ENCODE measurements around the gene SNRNP27. TPM values are rescaled to one million over a fixed set of nuclear protein-coding genes. Genes with fewer than 3 reads are reported as not detected.

The SNRNP27 gene
- total and polyA plus RNA-seq, 9 of the 15 experiments (the other 6 are each of a cell fraction or from before 2014, with no cell fraction given) = 29.2 to 102 (median 65.7) TPM

DNA sequence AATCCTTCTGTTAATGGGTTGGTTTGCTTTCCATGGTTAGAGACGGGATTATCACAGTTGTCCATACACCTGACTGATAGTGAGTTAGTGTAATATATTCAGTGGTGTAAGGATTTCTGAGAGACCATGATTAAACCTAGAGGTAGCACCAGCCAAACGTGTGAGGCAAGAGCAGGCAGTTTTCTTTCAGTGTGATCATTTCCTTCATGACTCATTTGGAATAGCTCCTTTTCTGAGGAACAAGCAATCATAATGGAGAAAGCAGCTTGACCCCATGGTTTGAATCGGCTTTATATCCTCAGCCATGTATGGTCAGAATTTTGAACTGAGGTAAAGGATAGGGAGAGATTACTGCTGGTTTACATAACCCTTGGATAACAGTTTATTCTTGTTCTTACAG lies 24.1 kb downstream of the SNRNP27 start (continued):
- TF ChIP-seq CEBPZ (IDR thresholded peaks at IDR 0.05; ENCODE audit: borderline replicate concordance, low read depth, low read length) (no peak), RNF2 (IDR thresholded peaks at IDR 0.05) (no peak), FOS (IDR thresholded peaks at IDR 0.05; ENCODE audit: extremely low read depth, insufficient read length) (no peak), ZNF175 (CRISPR knock-in tag; IDR thresholded peaks at IDR 0.05; ENCODE audit: low read depth) (peak; percentile 57), CEBPG (CRISPR knock-in tag; IDR thresholded peaks at IDR 0.05) (peak; percentile 53; the same call in 1 of the 2 replicates), CEBPG (tag; conservative IDR thresholded peaks at IDR 0.05 in 1 of 2, IDR thresholded peaks at IDR 0.05 in 1 of 2) (peak; percentile 43 to 87; a peak in 3 of 4 replicates), CGGBP1 (CRISPR knock-in tag; IDR thresholded peaks at IDR 0.05) (no peak), SETDB1 (IDR thresholded peaks at IDR 0.05; ENCODE audit: low read length) (no peak), TAF1 (IDR thresholded peaks at IDR 0.05; ENCODE audit: control insufficient read depth, extremely low read depth, insufficient read depth, low read length, severe bottlenecking) (no peak), NFXL1 (CRISPR knock-in tag; IDR thresholded peaks at IDR 0.05) (0 out of 2 replicates have a peak, but pooled peaks have one; percentile 27), ZNF77 (CRISPR knock-in tag; IDR thresholded peaks at IDR 0.05) (no peak), SAFB2 (IDR thresholded peaks at IDR 0.05; ENCODE audit: borderline replicate concordance, low read depth, low read length, severe bottlenecking) (no peak), SLC30A9 (CRISPR knock-in tag; IDR thresholded peaks at IDR 0.05) (no peak), E2F3 (CRISPR knock-in tag; IDR thresholded peaks at IDR 0.05) (no peak), NR2C1 (IDR thresholded peaks at IDR 0.05) (no peak), NR2C1 (tag; IDR thresholded peaks at IDR 0.05) (peak; percentile 31; the same call in 1 of the 2 replicates), FOSL1 (tag; conservative IDR thresholded peaks at IDR 0.05) (peak; percentile 83), ZNF253 (CRISPR knock-in tag; conservative IDR thresholded peaks at IDR 0.05) (no peak)
- TF ChIP-seq, protein P1, sequence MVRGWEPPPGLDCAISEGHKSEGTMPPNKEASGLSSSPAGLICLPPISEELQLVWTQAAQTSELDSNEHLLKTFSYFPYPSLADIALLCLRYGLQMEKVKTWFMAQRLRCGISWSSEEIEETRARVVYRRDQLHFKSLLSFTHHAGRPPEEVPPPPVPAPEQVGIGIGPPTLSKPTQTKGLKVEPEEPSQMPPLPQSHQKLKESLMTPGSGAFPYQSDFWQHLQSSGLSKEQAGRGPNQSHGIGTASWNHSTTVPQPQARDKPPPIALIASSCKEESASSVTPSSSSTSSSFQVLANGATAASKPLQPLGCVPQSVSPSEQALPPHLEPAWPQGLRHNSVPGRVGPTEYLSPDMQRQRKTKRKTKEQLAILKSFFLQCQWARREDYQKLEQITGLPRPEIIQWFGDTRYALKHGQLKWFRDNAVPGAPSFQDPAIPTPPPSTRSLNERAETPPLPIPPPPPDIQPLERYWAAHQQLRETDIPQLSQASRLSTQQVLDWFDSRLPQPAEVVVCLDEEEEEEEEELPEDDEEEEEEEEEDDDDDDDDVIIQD (CRISPR knock-in tag; IDR thresholded peaks at IDR 0.05) = no peak
- TF ChIP-seq, protein P2, sequence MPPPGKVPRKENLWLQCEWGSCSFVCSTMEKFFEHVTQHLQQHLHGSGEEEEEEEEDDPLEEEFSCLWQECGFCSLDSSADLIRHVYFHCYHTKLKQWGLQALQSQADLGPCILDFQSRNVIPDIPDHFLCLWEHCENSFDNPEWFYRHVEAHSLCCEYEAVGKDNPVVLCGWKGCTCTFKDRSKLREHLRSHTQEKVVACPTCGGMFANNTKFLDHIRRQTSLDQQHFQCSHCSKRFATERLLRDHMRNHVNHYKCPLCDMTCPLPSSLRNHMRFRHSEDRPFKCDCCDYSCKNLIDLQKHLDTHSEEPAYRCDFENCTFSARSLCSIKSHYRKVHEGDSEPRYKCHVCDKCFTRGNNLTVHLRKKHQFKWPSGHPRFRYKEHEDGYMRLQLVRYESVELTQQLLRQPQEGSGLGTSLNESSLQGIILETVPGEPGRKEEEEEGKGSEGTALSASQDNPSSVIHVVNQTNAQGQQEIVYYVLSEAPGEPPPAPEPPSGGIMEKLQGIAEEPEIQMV (tag; conservative IDR thresholded peaks at IDR 0.05; ENCODE audit: low read depth) = no peak
- TF ChIP-seq, protein P3, sequence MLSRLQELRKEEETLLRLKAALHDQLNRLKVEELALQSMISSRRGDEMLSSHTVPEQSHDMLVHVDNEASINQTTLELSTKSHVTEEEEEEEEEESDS (CRISPR knock-in tag; IDR thresholded peaks at IDR 0.05) = no peak
